GM18505 (cell line): ENCODE measurements around the gene OR52B6.

ENCODE experiments used
- ATAC-seq: cut with Tn5 transposase; IDR thresholded peaks from one replicate; pipeline ENCODE4 v1.9.1; 2021; ENCODE audit not compliant: unreplicated experiment
- POLR2A ChIP-seq: IDR thresholded peaks from 4 replicates; pipeline ENCODE4 v1.6.1; 2011; ENCODE audit warnings: borderline replicate concordance; ENCODE audit not compliant: insufficient read depth, insufficient read length; ENCODE audit errors: extremely low read depth

The OR52B6 gene

GRCh38 chr11:5580577-5580976 is at the start of gene OR52B6:
TSS of gene OR52B6 (plus strand) at chr11:5580877. CDS start at chr11:5580877, 0 bp downstream.
- TF ChIP-seq POLR2A, result no peak
- ATAC-seq, result no peak

GRCh38 chr11:5531053-5531831 is 49.4 kb upstream of the OR52B6 start:
- no peak for TF ChIP-seq POLR2A
- no peak for ATAC-seq

- no peak for ATAC-seq
- no peak for TF ChIP-seq POLR2A
Observed at GRCh38 chr11:5534046-5534445, 46.6 kb upstream of the OR52B6 start.

- no peak for ATAC-seq
- no peak for TF ChIP-seq POLR2A
Observed at GRCh38 chr11:5536482-5536881, 44.2 kb upstream of the OR52B6 start.

- ATAC-seq, result no peak
- TF ChIP-seq POLR2A, result no peak
Observed at GRCh38 chr11:5541427-5541826, 39.2 kb upstream of the OR52B6 start.

GRCh38 chr11:5546457-5546856 is 34.2 kb upstream of the OR52B6 start:
- no peak for TF ChIP-seq POLR2A
- ATAC-seq, result no peak

GRCh38 chr11:5547982-5548381 is 32.7 kb upstream of the OR52B6 start:
- TF ChIP-seq POLR2A, result no peak
- no peak for ATAC-seq

- TF ChIP-seq POLR2A, result no peak
- ATAC-seq, result no peak
Observed at GRCh38 chr11:5548440-5548839, 32.2 kb upstream of the OR52B6 start, which contains the start of gene OR52H1. TSS of gene OR52H1 (minus strand) at chr11:5548540. CDS start at chr11:5545505, 3,035 bp downstream.

- TF ChIP-seq POLR2A, result no peak
- ATAC-seq, result no peak
Observed at GRCh38 chr11:5550440-5551095, 30.1 kb upstream of the OR52B6 start.

- TF ChIP-seq POLR2A, result no peak
- ATAC-seq, result no peak
Observed at GRCh38 chr11:5553343-5553742, 27.3 kb upstream of the OR52B6 start.

- no peak for TF ChIP-seq POLR2A
- ATAC-seq, result no peak
Observed at GRCh38 chr11:5556596-5557188, 24.0 kb upstream of the OR52B6 start.

GRCh38 chr11:5557751-5558150 is 22.9 kb upstream of the OR52B6 start:
- ATAC-seq, result no peak
- TF ChIP-seq POLR2A, result no peak

- no peak for TF ChIP-seq POLR2A
- ATAC-seq, result no peak
Observed at GRCh38 chr11:5564259-5565019, 16.2 kb upstream of the OR52B6 start.
